22Rv1 (cell line): ENCODE results near the gene NEDD4.
"Not testable (repeated sequence)": the region's sequence is repeated elsewhere in the genome, so short reads cannot be mapped to it uniquely, and the experiment has no call there.

Source experiments
- H3K27ac ChIP-seq: fragments of 450-650 bp; 2 replicates; pipeline ENCODE4 v1.5.1; 2017
- CTCF ChIP-seq: fragments of 450-650 bp; IDR thresholded peaks from 2 replicates; pipeline ENCODE4 v1.5.1; 2017; ENCODE audit warnings: mild to moderate bottlenecking
- ZFX ChIP-seq: fragments of 450-650 bp; IDR thresholded peaks from 2 replicates; pipeline ENCODE4 v1.6.1; 2017; ENCODE audit warnings: antibody characterized with exemption, borderline replicate concordance

NEDD4 gene

DNA sequence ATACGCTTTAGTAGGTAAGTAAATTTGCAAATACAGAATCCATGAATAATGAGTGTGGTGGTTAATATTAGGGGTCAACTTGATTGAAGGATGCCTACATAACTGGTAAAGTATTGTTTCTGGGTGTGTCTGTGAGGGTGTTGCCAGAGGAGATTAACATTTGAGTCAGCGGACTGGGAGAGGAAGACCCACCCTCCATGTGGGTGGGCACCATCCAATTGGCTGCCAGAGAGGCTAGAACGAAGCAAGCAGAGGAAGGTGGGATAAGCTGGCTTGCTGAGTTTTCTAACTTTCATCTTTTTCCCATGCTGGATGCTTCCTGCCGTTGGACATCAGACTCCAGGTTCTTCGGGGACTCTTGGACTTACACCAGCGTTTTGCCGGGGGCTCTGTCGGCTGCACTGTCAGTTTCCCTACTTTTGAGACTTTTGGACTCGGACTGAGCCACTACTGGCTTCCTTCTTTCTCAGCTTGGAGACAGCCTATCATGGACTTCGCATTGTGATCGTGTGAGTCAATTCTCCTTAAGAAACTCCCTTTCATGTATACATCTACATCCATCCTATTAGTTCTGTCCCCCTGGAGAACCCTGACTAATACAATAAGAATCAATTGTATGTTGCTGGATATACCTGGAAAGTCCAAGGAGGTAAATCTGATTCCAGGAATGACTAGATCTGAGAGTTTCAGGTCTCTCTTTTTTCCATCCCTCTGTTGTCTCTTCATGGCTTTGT, 25.8 kb upstream of the NEDD4 start:
- TF ChIP-seq CTCF: no peak
- TF ChIP-seq ZFX: no peak
- no peak overlapping the region for H3K27ac ChIP-seq

GRCh38 chr15:56017920-56018319, 24.5 kb upstream of the NEDD4 start:
- TF ChIP-seq ZFX (no peak), CTCF (no peak)
- H3K27ac ChIP-seq: no peak overlapping the region

GRCh38 chr15:56017511-56017910, 24.1 kb upstream of the NEDD4 start:
- TF ChIP-seq ZFX (no peak), CTCF (no peak)

DNA sequence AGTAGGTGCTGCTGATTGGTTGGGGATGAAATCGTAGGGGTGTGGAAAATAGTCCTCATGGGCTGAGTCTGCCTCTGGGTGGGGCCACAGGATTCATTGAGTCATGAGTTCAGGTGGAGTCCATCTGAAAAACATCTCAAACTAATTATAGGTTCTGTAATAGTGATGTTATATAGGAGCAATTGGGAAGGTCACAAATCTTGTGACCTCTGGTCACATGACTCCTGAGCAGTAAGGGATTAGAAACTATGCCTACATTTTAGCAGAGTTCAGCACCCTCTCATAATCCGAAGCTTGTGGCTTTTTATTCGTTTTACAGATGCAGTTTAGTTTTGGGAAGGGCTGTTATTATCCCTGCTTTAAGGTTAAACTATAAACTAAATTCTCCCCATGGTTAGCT, 22.9 kb upstream of the NEDD4 start:
- TF ChIP-seq CTCF (no peak), ZFX (no peak)
- no peak overlapping the region for H3K27ac ChIP-seq

More at GRCh38 chr15:56017511-56017910, 24.1 kb upstream of the NEDD4 start:
- no peak overlapping the region for H3K27ac ChIP-seq

DNA sequence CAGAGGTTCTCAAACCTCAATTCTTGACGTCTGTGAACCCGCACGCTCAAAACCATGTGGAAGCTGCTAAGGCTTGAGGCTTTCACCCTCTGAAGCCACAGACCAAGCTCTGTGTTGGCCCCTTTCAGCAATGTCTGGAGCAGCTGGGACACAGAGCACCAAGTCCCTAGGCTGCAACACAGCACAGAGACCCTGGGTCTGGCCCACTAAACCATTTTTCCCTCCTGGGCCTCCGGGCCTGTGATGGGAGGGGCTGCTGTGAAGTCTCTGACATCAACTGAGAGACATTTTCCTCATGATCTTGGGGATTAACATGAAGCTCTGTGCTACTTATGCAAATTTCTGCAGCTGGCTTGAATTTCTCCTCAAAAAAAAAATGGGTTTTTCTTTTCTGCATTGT, 21.3 kb upstream of the NEDD4 start:
- TF ChIP-seq ZFX: no peak
- no peak for TF ChIP-seq CTCF
- no peak overlapping the region for H3K27ac ChIP-seq

- not testable (repeated sequence) for H3K27ac ChIP-seq
Observed at GRCh38 chr15:56007053-56007452, 13.6 kb upstream of the NEDD4 start.

DNA sequence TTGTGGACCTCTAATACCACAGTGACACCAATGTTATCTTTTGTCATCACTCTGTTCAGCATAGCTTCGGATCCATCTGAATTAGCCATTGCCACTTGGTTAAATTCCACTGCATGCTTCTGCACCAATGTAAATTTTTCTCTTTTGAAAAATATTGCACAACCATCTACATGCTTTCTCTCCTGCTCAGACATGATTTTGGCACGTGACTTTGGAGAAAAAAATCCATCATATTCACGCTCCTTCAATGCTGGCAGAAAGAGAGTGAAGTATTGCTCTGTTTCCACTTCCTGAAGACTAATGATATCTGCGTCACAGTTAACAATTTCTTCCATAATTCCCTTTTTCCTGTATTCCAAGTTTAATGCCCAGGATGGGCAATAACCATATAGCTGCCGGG, 13.0 kb upstream of the NEDD4 start:
- not testable (repeated sequence) for H3K27ac ChIP-seq

- not testable (repeated sequence) for H3K27ac ChIP-seq
Observed at GRCh38 chr15:56004281-56004680, 10.9 kb upstream of the NEDD4 start.

- not testable (repeated sequence) for H3K27ac ChIP-seq
Observed at GRCh38 chr15:56003777-56004176, 10.4 kb upstream of the NEDD4 start.

DNA sequence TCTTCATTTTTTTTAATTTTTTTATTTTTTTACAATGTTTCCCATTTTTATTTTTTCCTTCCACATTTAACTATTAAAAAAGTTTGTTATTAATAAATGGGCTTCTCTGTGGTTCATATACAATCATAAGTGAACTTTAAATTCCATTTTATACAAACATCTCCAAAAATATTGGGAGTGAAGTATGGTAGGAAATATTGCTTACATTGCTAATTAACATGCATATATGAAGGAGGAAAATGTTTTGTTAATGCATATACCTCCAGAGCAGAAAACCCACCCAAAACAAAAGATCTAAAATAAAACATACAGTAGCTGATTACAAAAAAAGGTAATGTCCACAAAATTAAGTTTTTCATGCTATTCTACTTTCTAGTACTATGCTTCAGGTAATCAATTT, 9.9 kb upstream of the NEDD4 start:
- H3K27ac ChIP-seq: not testable (repeated sequence)
